ENCODE results near the gene SMPD3. TPM values are rescaled to one million over a fixed set of nuclear protein-coding genes. Genes with fewer than 3 reads are reported as not detected.

The SMPD3 gene
- total RNA-seq, 1 experiment from 2014 or later: 0.70 TPM

GRCh38 chr16:68384288-68385161 is 63.8 kb downstream of the SMPD3 start:
- H3K27me3 ChIP-seq (ENCODE audit: insufficient read depth, low read length): no peaks in the 10 kb centered on the region
- H3K4me1 ChIP-seq (ENCODE audit: insufficient read depth, low read length): peaks cover 12% of the 10 kb centered on the region; the same call in 1 of the 2 replicates
- H2BK12ac ChIP-seq (ENCODE audit: insufficient read length, low read depth, low read length): no peak overlapping the region
- H2BK5ac ChIP-seq (ENCODE audit: insufficient read length, low read length): no peak overlapping the region
- H2AFZ ChIP-seq (ENCODE audit: low read length): no peak overlapping the region
- peak overlapping the region in 1 of 3 experiments; percentile 56; a peak in 1 of 7 replicates for H3K27ac Mint-ChIP-seq
- H4K5ac ChIP-seq (ENCODE audit: insufficient read length, low read depth, low read length): no peak overlapping the region
- H4K20me1 ChIP-seq (ENCODE audit: control insufficient read depth, insufficient read depth, insufficient read length): no peaks in the 10 kb centered on the region
- H3K18ac ChIP-seq (ENCODE audit: insufficient read length, low read depth, low read length): no peak overlapping the region
- no peak overlapping the region for H2BK15ac ChIP-seq (ENCODE audit: low read depth, low read length)
- DNase-seq: peak; percentile 69
- no peak overlapping the region for H3K4me2 ChIP-seq (ENCODE audit: insufficient read depth, insufficient read length, low read length)
- H2AK5ac ChIP-seq (ENCODE audit: insufficient read length, low read length): no peak overlapping the region
- H3K27me3 Mint-ChIP-seq (ENCODE audit: low read depth): peaks cover 1% of the 10 kb centered on the region; the same call in 1 of the 2 replicates
- no peak overlapping the region for H2BK20ac ChIP-seq (ENCODE audit: low read depth, low read length, poor library complexity, severe bottlenecking)
- no peak overlapping the region for H3K23ac ChIP-seq (ENCODE audit: insufficient read length, low read depth, low read length)
- H3K4me3 Mint-ChIP-seq: no peak overlapping the region
- no peaks in the 10 kb centered on the region for H3K9me3 ChIP-seq (ENCODE audit: control insufficient read depth, low read depth, low read length)
- no peaks in the 10 kb centered on the region for H3K23me2 ChIP-seq (ENCODE audit: insufficient read length, low read depth, low read length, poor library complexity, severe bottlenecking)
- no peak overlapping the region for H3K56ac ChIP-seq (ENCODE audit: insufficient read length, low read depth, low read length)
- H3K36me3 Mint-ChIP-seq (ENCODE audit: insufficient read depth in 1 of 3, low read depth in 3 of 3): no peaks in the 10 kb centered on the region; a peak in 1 of 7 replicates
- WGBS (ENCODE audit: extremely low coverage, insufficient read length, low lambda C conversion rate): no CpG with 5 or more reads among the region's 7 CpGs
- H3K79me1 ChIP-seq (ENCODE audit: insufficient read depth, low read depth, low read length, poor library complexity, severe bottlenecking): no peaks in the 10 kb centered on the region
- peaks cover 56 to 57% of the 10 kb centered on the region in 2 experiments for H3K4me1 Mint-ChIP-seq
- no peak overlapping the region for H3K14ac ChIP-seq (ENCODE audit: insufficient read depth, low read length)
- H3K79me2 ChIP-seq (ENCODE audit: insufficient read depth, low read length): no peaks in the 10 kb centered on the region
- no peak overlapping the region for H4K91ac ChIP-seq (ENCODE audit: insufficient read length, low read depth, low read length)
- H3K27ac ChIP-seq (ENCODE audit: insufficient read length, low read depth, low read length): no peak overlapping the region
- H3T11ph ChIP-seq (ENCODE audit: low read length): no peak overlapping the region
- no peaks in the 10 kb centered on the region; a peak in 1 of 5 replicates for H3K9me3 Mint-ChIP-seq
- no peak overlapping the region for H3K9ac ChIP-seq (ENCODE audit: extremely low read depth, insufficient read length, low read length)
- no peak for TF ChIP-seq CTCF (conservative IDR thresholded peaks at IDR 0.05)
- no peak overlapping the region for H4K8ac ChIP-seq (replicated peaks; ENCODE audit: insufficient read length, low read depth, low read length)
- H3K4ac ChIP-seq (ENCODE audit: low read depth, low read length): no peak overlapping the region
- no peak overlapping the region for H2BK120ac ChIP-seq (ENCODE audit: low read depth, low read length, poor library complexity, severe bottlenecking)
